Upper lobe of right lung (tissue), 1 donor: ENCODE data around the gene IMMP2L. TPM values are rescaled to one million over a fixed set of nuclear protein-coding genes. Genes with fewer than 3 reads are reported as not detected.
"Not testable (repeated sequence)": the region's sequence is repeated elsewhere in the genome, so short reads cannot be mapped to it uniquely, and the experiment has no call there.

Experiments
- ATAC-seq: fragments of 200-7000 bp; cut with Tn5 transposase; one replicate; pipeline ENCODE4 v1.9.1; 2020; ENCODE audit warnings: mild to moderate bottlenecking, moderate library complexity
- DNase-seq: peaks from one replicate; pipeline ENCODE4 v3.0.0-alpha.2; 2020
- H3K27ac ChIP-seq: fragments of 200-600 bp; one replicate; pipeline ENCODE4 v1.8.0; 2022
- H3K27me3 ChIP-seq: fragments of 200-600 bp; one replicate; pipeline ENCODE4 v1.8.0; 2022; ENCODE audit warnings: mild to moderate bottlenecking
- H3K36me3 ChIP-seq: fragments of 200-600 bp; one replicate; pipeline ENCODE4 v1.8.0; 2022
- H3K4me1 ChIP-seq: fragments of 200-600 bp; one replicate; pipeline ENCODE4 v1.8.0; 2022
- H3K4me3 ChIP-seq: fragments of 200-600 bp; one replicate; pipeline ENCODE4 v1.8.0; 2022; ENCODE audit warnings: mild to moderate bottlenecking
- H3K9me3 ChIP-seq: fragments of 200-600 bp; one replicate; pipeline ENCODE4 v1.8.0; 2022
- CTCF ChIP-seq: fragments of 200-600 bp; IDR thresholded peaks from one replicate; pipeline ENCODE4 v1.8.0; 2022; ENCODE audit warnings: antibody characterized with exemption
- intact Hi-C: fragments of 100-400 bp; cut with DNase I; formaldehyde crosslinking; loops from one replicate; pipeline ENCODE4 v1.11.0; 2022
- total RNA-seq: library from RNA; stranded (reverse); fragmentation: NEBNext Ultra II Directional; extraction: Animal tissue kit (Norgen Biotek cat#: 25700); gene quantifications from one replicate; pipeline ENCODE4 v1.2.1, GENCODE V29; 2021
- donor health status: DM: no; HTN: yes; CAD: no; lungs with severe emphysema.

Gene IMMP2L
- total RNA-seq, 1 donor from 2014 or later, result 22.0 TPM

GRCh38 chr7:111459757-111460280 lies 102.5 kb downstream of the IMMP2L start:
- no peak for TF ChIP-seq CTCF
- DNase-seq (no peak), ATAC-seq (no peak)
- Histone ChIP-seq H3K4me3 (no peak overlapping the region), H3K27me3 (no peaks in the 10 kb centered on the region), H3K36me3 (no peaks in the 10 kb centered on the region), H3K4me1 (no peaks in the 10 kb centered on the region), H3K9me3 (no peaks in the 10 kb centered on the region), H3K27ac (no peak overlapping the region)
- intact Hi-C loops, result no loop called here

GRCh38 chr7:111459065-111459756 lies 103.1 kb downstream of the IMMP2L start:
- intact Hi-C loops, result no loop called here
- no peak for ATAC-seq
- Histone ChIP-seq H3K4me1 (no peaks in the 10 kb centered on the region), H3K27ac (no peak overlapping the region), H3K27me3 (no peaks in the 10 kb centered on the region), H3K36me3 (no peaks in the 10 kb centered on the region), H3K9me3 (no peaks in the 10 kb centered on the region), H3K4me3 (no peak overlapping the region)
- DNase-seq, result no peak
- no peak for TF ChIP-seq CTCF

GRCh38 chr7:111450705-111451104 lies 111.6 kb downstream of the IMMP2L start:
- H3K27me3 ChIP-seq, intact Hi-C loops, H3K4me1 ChIP-seq, ATAC-seq, H3K4me3 ChIP-seq, DNase-seq, H3K9me3 ChIP-seq, H3K36me3 ChIP-seq, H3K27ac ChIP-seq: not testable (repeated sequence)

- H3K4me1 ChIP-seq, H3K4me3 ChIP-seq, intact Hi-C loops, H3K9me3 ChIP-seq, DNase-seq, H3K27me3 ChIP-seq, H3K27ac ChIP-seq, H3K36me3 ChIP-seq, ATAC-seq: not testable (repeated sequence)
Observed at GRCh38 chr7:111447502-111447901, 114.8 kb downstream of the IMMP2L start.

- H3K27me3 ChIP-seq, result no peaks in the 10 kb centered on the region
- H3K4me1 ChIP-seq, result no peaks in the 10 kb centered on the region
- no peak overlapping the region for H3K4me3 ChIP-seq
- no peak for TF ChIP-seq CTCF
- no peaks in the 10 kb centered on the region for H3K36me3 ChIP-seq
- ATAC-seq (no peak), DNase-seq (no peak)
- intact Hi-C loops, result no loop called here
- H3K9me3 ChIP-seq, result no peaks in the 10 kb centered on the region
- H3K27ac ChIP-seq, result no peak overlapping the region
Observed at GRCh38 chr7:111439977-111440376, 122.3 kb downstream of the IMMP2L start.

GRCh38 chr7:111438369-111439289 lies 123.7 kb downstream of the IMMP2L start:
- H3K4me1 ChIP-seq, result no peaks in the 10 kb centered on the region
- intact Hi-C loops, result no loop called here
- no peak overlapping the region for H3K4me3 ChIP-seq
- no peaks in the 10 kb centered on the region for H3K9me3 ChIP-seq
- H3K36me3 ChIP-seq, result no peaks in the 10 kb centered on the region
- TF ChIP-seq CTCF, result no peak
- ATAC-seq (no peak), DNase-seq (no peak)
- H3K27me3 ChIP-seq, result no peaks in the 10 kb centered on the region
- no peak overlapping the region for H3K27ac ChIP-seq
